Astrocyte (in vitro differentiated cells and primary cell): ENCODE measurements around the gene MYO5B. TPM values are rescaled to one million over a fixed set of nuclear protein-coding genes. Genes with fewer than 3 reads are reported as not detected.
A peak's percentile ranks its signal among the peaks of the same experiment; 100 is the strongest.
"Not testable (repeated sequence)": the region's sequence is repeated elsewhere in the genome, so short reads cannot be mapped to it uniquely, and the experiment has no call there.

Experiments used
- DNase-seq: peaks from one replicate; pipeline ENCODE4 v3.0.0-alpha.2; 2010; ENCODE audit warnings: low read depth
- FAIRE-seq: peaks from 2 replicates; lab custom pipeline; 2011; peaks lifted over from hg19 to GRCh38; lab: Jason Lieb, UNC
- H2AFZ ChIP-seq: 2 replicates; pipeline ENCODE4 v1.6.0; 2012; ENCODE audit warnings: low read depth, low read length, inconsistent platforms
- H3K27ac ChIP-seq: 2 replicates; pipeline ENCODE4 v1.5.1; 2011; ENCODE audit warnings: low read depth, low read length, inconsistent platforms
- H3K27me3 ChIP-seq: 2 replicates; pipeline ENCODE4 v1.6.0; 2011; ENCODE audit warnings: low read length, inconsistent platforms; ENCODE audit not compliant: insufficient read depth
- H3K36me3 ChIP-seq: 2 replicates; pipeline ENCODE4 v1.5.1; 2011; ENCODE audit warnings: low read length, inconsistent platforms; ENCODE audit not compliant: insufficient read depth
- H3K4me1 ChIP-seq: 2 replicates; pipeline ENCODE4 v1.5.1; 2011; ENCODE audit warnings: low read length, inconsistent platforms; ENCODE audit not compliant: insufficient read depth
- H3K4me2 ChIP-seq: 2 replicates; pipeline ENCODE4 v1.6.0; 2012; ENCODE audit warnings: low read length, inconsistent platforms
- H3K4me3 ChIP-seq: 2 replicates; pipeline ENCODE4 v1.5.1; 2011; ENCODE audit warnings: low read depth, mild to moderate bottlenecking, low read length, inconsistent platforms; ENCODE audit not compliant: insufficient read depth
- H3K79me2 ChIP-seq: 2 replicates; pipeline ENCODE4 v1.6.0; 2012; ENCODE audit warnings: mild to moderate bottlenecking, low read length, inconsistent platforms; ENCODE audit not compliant: insufficient read depth
- H3K9ac ChIP-seq: 2 replicates; pipeline ENCODE4 v1.6.0; 2012; ENCODE audit warnings: mild to moderate bottlenecking, low read length, inconsistent platforms
- H3K9me3 ChIP-seq: 2 replicates; pipeline ENCODE4 v1.5.1; 2012; ENCODE audit warnings: low read depth, mild to moderate bottlenecking, low read length, inconsistent platforms; ENCODE audit not compliant: insufficient read depth
- H4K20me1 ChIP-seq: 2 replicates; pipeline ENCODE4 v1.6.0; 2012; ENCODE audit warnings: low read length, inconsistent platforms; ENCODE audit not compliant: insufficient read depth
- H3K27ac Mint-ChIP-seq: one replicate; pipeline ENCODE4 v1.8.0; 2021; ENCODE audit warnings: mild to moderate bottlenecking, mixed read lengths; ENCODE audit not compliant: unreplicated experiment
- H3K27me3 Mint-ChIP-seq: one replicate; pipeline ENCODE4 v1.8.0; 2021; ENCODE audit warnings: low read depth, mixed read lengths; ENCODE audit not compliant: unreplicated experiment
- H3K36me3 Mint-ChIP-seq: one replicate; pipeline ENCODE4 v1.8.0; 2021; ENCODE audit warnings: low read depth, mixed read lengths; ENCODE audit not compliant: unreplicated experiment
- H3K4me1 Mint-ChIP-seq: one replicate; pipeline ENCODE4 v1.8.0; 2021; ENCODE audit warnings: low read depth, mixed read lengths; ENCODE audit not compliant: unreplicated experiment
- H3K4me3 Mint-ChIP-seq: one replicate; pipeline ENCODE4 v1.8.0; 2021; ENCODE audit warnings: mild to moderate bottlenecking, moderate library complexity, mixed read lengths; ENCODE audit not compliant: unreplicated experiment
- H3K9me3 Mint-ChIP-seq: one replicate; pipeline ENCODE4 v1.8.0; 2021; ENCODE audit warnings: mild to moderate bottlenecking, mixed read lengths; ENCODE audit not compliant: unreplicated experiment
- EZH2 ChIP-seq: IDR thresholded peaks from 2 replicates; pipeline ENCODE4 v1.6.1; 2012; ENCODE audit warnings: mild to moderate bottlenecking, low read length, inconsistent platforms; ENCODE audit not compliant: insufficient read depth
- total RNA-seq: library from RNA; stranded (reverse); gene quantifications from 2 replicates; pipeline ENCODE4 v1.2.1, GENCODE V29; 2021
- TF ChIP-seq, protein P1 (sequence below): IDR thresholded peaks from 2 replicates; pipeline ENCODE4 v1.5.1; 2011; ENCODE audit warnings: low read depth, mild to moderate bottlenecking, inconsistent platforms, low read length, moderate library complexity; ENCODE audit not compliant: insufficient read depth

The MYO5B gene
- total RNA-seq, 1 donor from 2014 or later = 8.3 TPM

DNA sequence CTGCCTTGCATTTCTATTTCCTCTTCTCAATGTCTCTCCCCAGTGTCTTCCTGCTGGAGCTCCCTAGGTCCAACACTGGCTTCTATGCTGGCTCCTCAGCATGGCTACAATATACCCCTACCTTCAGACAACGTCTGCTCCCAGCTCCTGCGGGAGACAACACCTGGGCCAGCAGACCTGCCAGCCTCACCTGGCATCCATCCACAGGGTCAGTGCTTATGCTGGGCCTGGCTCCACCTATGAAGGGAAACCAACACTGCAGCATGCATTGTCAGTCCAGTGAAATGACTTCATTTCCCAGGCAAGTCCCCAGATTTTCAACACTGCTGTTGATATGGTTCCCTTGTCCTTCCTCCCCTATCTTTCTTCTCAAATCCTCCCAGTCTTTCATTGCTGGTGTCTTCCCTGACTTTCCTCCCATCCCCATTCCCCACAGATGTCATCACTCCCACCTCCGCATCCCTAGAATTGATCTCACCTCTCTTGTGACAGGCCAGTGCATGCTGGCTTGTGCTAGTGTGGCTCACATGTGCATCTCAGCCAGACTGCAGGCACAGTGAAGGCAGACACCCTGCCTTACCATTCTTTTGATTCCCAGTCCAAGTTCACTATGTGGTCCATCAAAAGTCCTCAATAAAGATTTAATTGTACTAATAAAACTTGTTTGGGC is 98.0 kb downstream of the MYO5B start:
- H3K4me2 ChIP-seq = no peak overlapping the region
- Mint-ChIP-seq H3K36me3 (no peaks in the 10 kb centered on the region), H3K27ac (peak overlapping the region; percentile 64), H3K9me3 (no peaks in the 10 kb centered on the region), H3K27me3 (no peaks in the 10 kb centered on the region), H3K4me3 (no peak overlapping the region), H3K4me1 (peaks cover 25% of the 10 kb centered on the region)
- H3K27me3 ChIP-seq = peaks cover 2% of the 10 kb centered on the region
- no peak overlapping the region for H2AFZ ChIP-seq
- H3K4me1 ChIP-seq = peaks cover 15% of the 10 kb centered on the region
- no peak overlapping the region for H3K4me3 ChIP-seq
- H4K20me1 ChIP-seq = no peaks in the 10 kb centered on the region
- no peaks in the 10 kb centered on the region for H3K36me3 ChIP-seq
- H3K27ac ChIP-seq = no peak overlapping the region
- DNase-seq (no peak), FAIRE-seq (no peak)
- no peaks in the 10 kb centered on the region for H3K9me3 ChIP-seq
- H3K9ac ChIP-seq = no peak overlapping the region
- no peak for TF ChIP-seq EZH2
- TF ChIP-seq, protein P1, sequence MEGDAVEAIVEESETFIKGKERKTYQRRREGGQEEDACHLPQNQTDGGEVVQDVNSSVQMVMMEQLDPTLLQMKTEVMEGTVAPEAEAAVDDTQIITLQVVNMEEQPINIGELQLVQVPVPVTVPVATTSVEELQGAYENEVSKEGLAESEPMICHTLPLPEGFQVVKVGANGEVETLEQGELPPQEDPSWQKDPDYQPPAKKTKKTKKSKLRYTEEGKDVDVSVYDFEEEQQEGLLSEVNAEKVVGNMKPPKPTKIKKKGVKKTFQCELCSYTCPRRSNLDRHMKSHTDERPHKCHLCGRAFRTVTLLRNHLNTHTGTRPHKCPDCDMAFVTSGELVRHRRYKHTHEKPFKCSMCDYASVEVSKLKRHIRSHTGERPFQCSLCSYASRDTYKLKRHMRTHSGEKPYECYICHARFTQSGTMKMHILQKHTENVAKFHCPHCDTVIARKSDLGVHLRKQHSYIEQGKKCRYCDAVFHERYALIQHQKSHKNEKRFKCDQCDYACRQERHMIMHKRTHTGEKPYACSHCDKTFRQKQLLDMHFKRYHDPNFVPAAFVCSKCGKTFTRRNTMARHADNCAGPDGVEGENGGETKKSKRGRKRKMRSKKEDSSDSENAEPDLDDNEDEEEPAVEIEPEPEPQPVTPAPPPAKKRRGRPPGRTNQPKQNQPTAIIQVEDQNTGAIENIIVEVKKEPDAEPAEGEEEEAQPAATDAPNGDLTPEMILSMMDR = no peak
- no peaks in the 10 kb centered on the region for H3K79me2 ChIP-seq

DNA sequence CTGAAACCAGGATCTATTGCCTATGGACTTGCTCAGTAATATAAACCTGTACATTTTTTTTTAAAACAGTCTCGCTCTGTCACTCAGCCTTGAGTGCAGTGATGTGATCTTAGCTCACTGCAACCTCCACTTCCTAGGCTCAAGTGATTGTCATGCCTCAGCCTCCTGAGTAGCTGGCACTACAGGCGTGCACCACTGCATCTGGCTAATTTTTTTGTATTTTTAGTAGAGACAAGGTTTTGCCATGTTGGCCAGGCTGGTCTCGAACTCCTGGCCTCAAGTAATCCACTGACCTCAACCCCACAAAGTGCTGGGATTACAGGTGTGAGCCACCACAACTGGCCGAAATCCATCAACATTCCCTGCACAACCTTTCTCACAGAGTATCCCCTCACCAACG is 100.2 kb downstream of the MYO5B start:
- H2AFZ ChIP-seq, H3K9ac ChIP-seq, H3K9me3 ChIP-seq, H4K20me1 ChIP-seq, H3K36me3 Mint-ChIP-seq, H3K27ac ChIP-seq, DNase-seq, H3K79me2 ChIP-seq, H3K4me1 ChIP-seq, H3K27me3 Mint-ChIP-seq, H3K4me3 Mint-ChIP-seq, FAIRE-seq, H3K27ac Mint-ChIP-seq, H3K9me3 Mint-ChIP-seq, H3K27me3 ChIP-seq, H3K4me3 ChIP-seq, H3K36me3 ChIP-seq, H3K4me2 ChIP-seq: not testable (repeated sequence)
- H3K4me1 Mint-ChIP-seq = peaks cover 24% of the 10 kb centered on the region

DNA sequence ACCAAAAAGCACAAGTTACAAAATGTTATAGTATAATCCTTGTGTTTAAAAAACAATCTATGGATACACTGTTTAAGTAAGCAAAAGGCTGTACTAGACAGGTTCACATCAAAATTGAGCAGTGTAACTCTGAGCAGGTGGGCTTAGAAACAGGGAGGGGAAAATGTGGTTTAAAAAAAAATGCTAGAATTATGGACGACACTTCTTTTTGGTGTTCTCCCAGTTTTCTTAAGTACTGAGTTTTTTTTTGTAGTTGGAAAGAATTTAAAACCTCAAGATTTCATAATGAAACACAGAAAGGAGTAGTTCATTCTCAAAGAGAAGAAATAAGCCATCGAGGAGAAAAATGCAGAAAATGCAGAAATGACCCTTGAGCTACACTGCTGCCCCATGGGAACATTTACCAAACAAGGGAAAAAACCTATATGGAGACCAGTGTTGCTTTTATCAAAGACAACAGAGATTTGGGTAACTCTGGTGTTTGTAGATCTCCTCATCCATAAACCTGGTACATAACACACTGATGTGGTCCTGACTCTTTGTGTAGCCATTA is 100.7 kb downstream of the MYO5B start:
- FAIRE-seq = no peak
- Histone ChIP-seq H3K36me3 (no peaks in the 10 kb centered on the region), H2AFZ (no peak overlapping the region), H3K4me1 (peaks cover 9% of the 10 kb centered on the region), H4K20me1 (no peaks in the 10 kb centered on the region), H3K4me2 (no peak overlapping the region), H3K27ac (no peak overlapping the region), H3K9me3 (no peaks in the 10 kb centered on the region), H3K4me3 (no peak overlapping the region), H3K9ac (no peak overlapping the region), H3K27me3 (peaks cover 2% of the 10 kb centered on the region), H3K79me2 (no peaks in the 10 kb centered on the region)
- Mint-ChIP-seq H3K4me3 (no peak overlapping the region), H3K27ac (no peak overlapping the region), H3K9me3 (no peaks in the 10 kb centered on the region), H3K27me3 (no peaks in the 10 kb centered on the region), H3K4me1 (peaks cover 22% of the 10 kb centered on the region), H3K36me3 (no peaks in the 10 kb centered on the region)
- DNase-seq = no peak
- TF ChIP-seq, protein P1 = no peak
- TF ChIP-seq EZH2 = no peak
